Ovary (tissue), 9 donors: ENCODE data around the gene FAM120AOS. TPM values are rescaled to one million over a fixed set of nuclear protein-coding genes. Genes with fewer than 3 reads are reported as not detected.

ENCODE experiments used
- DNase-seq, 5 donors: peaks; one replicate each; pipeline ENCODE4 v3.0.0-alpha.2; 2019 to 2020
- H3K27ac ChIP-seq, 2 donors: fragments of 200-600 bp; one replicate each; pipeline versions ENCODE4 v1.5.1 to v1.8.0; 2019 to 2022
- H3K27me3 ChIP-seq: fragments of 200-600 bp; one replicate; pipeline ENCODE4 v1.8.0; 2022
- H3K36me3 ChIP-seq: fragments of 200-600 bp; sonication (generic); one replicate; pipeline ENCODE4 v1.5.1; 2019
- H3K4me1 ChIP-seq: one replicate; pipeline ENCODE4 v1.8.1; 2013; ENCODE audit warnings: mild to moderate bottlenecking, moderate library complexity; ENCODE audit not compliant: insufficient read depth
- H3K4me3 ChIP-seq: fragments of 200-600 bp; sonication (generic); one replicate; pipeline ENCODE4 v1.5.1; 2017
- H3K9me3 ChIP-seq, 2 donors: fragments of 200-600 bp in 1 of 2; sonication (generic) in 1 of 2; one replicate each; pipeline versions ENCODE4 v1.5.1 to v1.8.1; 2013 to 2019; ENCODE audit warnings: mild to moderate bottlenecking in 1 of 2, moderate library complexity in 1 of 2
- EP300 ChIP-seq: sonication (generic); formaldehyde crosslinking; IDR thresholded peaks from one replicate; pipeline ENCODE4 v1.6.1; 2017; ENCODE audit warnings: antibody characterized with exemption
- POLR2A ChIP-seq: fragments of 450-650 bp; IDR thresholded peaks from one replicate; pipeline ENCODE4 v1.6.1; 2017; ENCODE audit warnings: antibody characterized with exemption, mild to moderate bottlenecking, moderate library complexity
- WGBS, 3 donors: extraction: QIAGEN DNeasy Blood & Tissue Kit in 1 of 3; methylation state at CpG; one replicate each; pipeline versions ENCODE4 v1.1.5 to v1.1.7; 2013 to 2017; 5-methylcytosine and 5-hydroxymethylcytosine counted together
- intact Hi-C, 4 donors: fragments of 100-400 bp; cut with DNase I; formaldehyde crosslinking; loops; one replicate each; pipeline versions ENCODE4 v1.11.0 to v1.15.1; 2022 to 2023
- polyA plus RNA-seq, 2 donors: library from polyadenylated mRNA; stranded (reverse); fragments of 200-250 nt in 1 of 2; fragments of 350-450 nt in 1 of 2; fragmentation: Illumina TruSeq in 1 of 2; extraction: RNeasy Lipid Tissue Mini Kit (QIAGEN cat#74804) in 1 of 2; gene quantifications; one replicate each; pipeline ENCODE4 v1.2.3, GENCODE V29; 2013 to 2014
- total RNA-seq, 7 donors: library from RNA; depleted of rRNA in 2 of 7; stranded (reverse); fragments of >200 nt in 2 of 7; fragmentation: NEBNext Ultra II Directional in 3 of 7; extraction: Animal tissue kit (Norgen Biotek cat#: 25700) in 3 of 7; gene quantifications; one replicate each; pipeline versions ENCODE4 v1.1.0 to v1.2.4, GENCODE V29; 2016 to 2023
- TF ChIP-seq, protein P1 (sequence below), 3 donors: fragments of 450-650 bp in 2 of 3; fragments of 200-600 bp in 1 of 3; IDR thresholded peaks; one replicate each; pipeline versions ENCODE4 v1.5.1 to v1.8.0; 2016 to 2022; ENCODE audit warnings: antibody characterized with exemption in 3 of 3, mild to moderate bottlenecking in 1 of 3
- donor health status: DM: no; HTN: no; CAD: no; lungs with moderate emphysema.
- donor health status: DM: no; HTN: no; CAD: no.
- donor health status: Bipolar disorder and iron deficiency.
- donor health status: DM: yes; HTN: yes; CAD: no.
- donor health status: DM: no; HTN: no; CAD: no.
- donor health status: DM: yes; HTN: yes; CAD: no.

Gene FAM120AOS
- total and polyA plus RNA-seq, 9 donors, result 38.1 to 73.9 (median 40.3) TPM

DNA sequence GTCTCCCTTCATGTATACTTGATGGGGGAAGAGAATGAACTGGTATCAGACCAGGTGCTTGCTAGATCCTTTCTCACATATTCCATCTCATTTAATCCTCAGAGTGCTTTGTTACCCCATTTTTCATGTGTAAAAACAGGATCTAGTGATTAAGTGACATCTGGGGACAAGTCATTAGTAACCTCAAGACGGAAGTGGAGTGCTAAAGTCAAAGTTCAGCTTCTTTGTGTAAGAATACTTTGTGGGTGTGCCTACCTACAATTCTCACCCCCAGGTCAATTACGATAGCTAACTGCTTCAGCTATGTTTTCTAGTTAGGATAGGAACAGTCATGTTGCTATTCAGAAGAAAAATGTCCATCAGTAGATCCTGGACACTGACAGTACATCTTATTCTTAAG is 3.1 kb upstream of the FAM120AOS start:
- Histone ChIP-seq H3K4me3 (no peak overlapping the region), H3K27me3 (no peaks in the 10 kb centered on the region), H3K9me3 (no peaks in the 10 kb centered on the region), H3K36me3 (no peaks in the 10 kb centered on the region), H3K27ac (no peak overlapping the region), H3K4me1 (peaks cover 6% of the 10 kb centered on the region)
- no peak for DNase-seq
- 90 to 94% (median 91%) methylated on average over 2 of the region's 2 CpGs for WGBS, 3 donors
- intact Hi-C loops, result loop anchor here in 3 of 4 donors (10.0 kb wide), 4 partner anchors 58 to 362 kb away; partner anchors contain the start of genes CARD19 (in 1 of the 3) and NINJ1 (in 1 of the 3)
- TF ChIP-seq POLR2A, result no peak
- no peak for TF ChIP-seq EP300
- TF ChIP-seq, protein P1, sequence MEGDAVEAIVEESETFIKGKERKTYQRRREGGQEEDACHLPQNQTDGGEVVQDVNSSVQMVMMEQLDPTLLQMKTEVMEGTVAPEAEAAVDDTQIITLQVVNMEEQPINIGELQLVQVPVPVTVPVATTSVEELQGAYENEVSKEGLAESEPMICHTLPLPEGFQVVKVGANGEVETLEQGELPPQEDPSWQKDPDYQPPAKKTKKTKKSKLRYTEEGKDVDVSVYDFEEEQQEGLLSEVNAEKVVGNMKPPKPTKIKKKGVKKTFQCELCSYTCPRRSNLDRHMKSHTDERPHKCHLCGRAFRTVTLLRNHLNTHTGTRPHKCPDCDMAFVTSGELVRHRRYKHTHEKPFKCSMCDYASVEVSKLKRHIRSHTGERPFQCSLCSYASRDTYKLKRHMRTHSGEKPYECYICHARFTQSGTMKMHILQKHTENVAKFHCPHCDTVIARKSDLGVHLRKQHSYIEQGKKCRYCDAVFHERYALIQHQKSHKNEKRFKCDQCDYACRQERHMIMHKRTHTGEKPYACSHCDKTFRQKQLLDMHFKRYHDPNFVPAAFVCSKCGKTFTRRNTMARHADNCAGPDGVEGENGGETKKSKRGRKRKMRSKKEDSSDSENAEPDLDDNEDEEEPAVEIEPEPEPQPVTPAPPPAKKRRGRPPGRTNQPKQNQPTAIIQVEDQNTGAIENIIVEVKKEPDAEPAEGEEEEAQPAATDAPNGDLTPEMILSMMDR (IDR thresholded peaks at IDR 0.05), result no peak

DNA sequence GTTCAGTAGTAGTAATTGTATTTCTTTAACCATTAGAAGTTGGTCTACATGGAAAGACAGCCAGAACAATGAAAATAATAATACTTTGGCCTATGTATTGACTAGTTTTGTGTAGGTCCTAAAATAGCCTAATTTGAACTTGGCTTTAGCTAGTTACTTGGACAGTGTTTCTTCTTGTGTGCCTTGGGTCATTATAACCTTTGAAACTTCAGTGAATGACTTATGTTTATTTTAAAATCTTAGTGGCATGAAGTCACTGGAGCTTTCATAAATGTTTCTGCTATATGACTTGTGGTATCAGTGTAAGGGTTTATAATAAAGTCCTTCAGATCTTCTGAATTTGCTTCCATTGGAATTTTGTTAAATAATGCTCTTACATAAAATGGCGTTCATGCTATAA is 2.6 kb upstream of the FAM120AOS start:
- Histone ChIP-seq H3K9me3 (no peaks in the 10 kb centered on the region), H3K36me3 (no peaks in the 10 kb centered on the region), H3K4me3 (no peak overlapping the region), H3K27ac (no peak overlapping the region), H3K4me1 (peaks cover 6% of the 10 kb centered on the region), H3K27me3 (no peaks in the 10 kb centered on the region)
- WGBS, 3 donors, result 90 to 98% (median 91%) methylated on average over 1 of the region's 1 CpG
- intact Hi-C loops, result loop anchor here in 3 of 4 donors (10.0 kb wide), 4 partner anchors 59 to 361 kb away; partner anchors contain the start of genes CARD19 (in 1 of the 3) and NINJ1 (in 1 of the 3)
- TF ChIP-seq, protein P1 (IDR thresholded peaks at IDR 0.05), result no peak
- TF ChIP-seq EP300, result no peak
- TF ChIP-seq POLR2A, result no peak
- DNase-seq, result no peak

- intact Hi-C loops, result loop anchor here in 3 of 4 donors (5.0 to 10.0 kb wide), 5 partner anchors 62 to 358 kb away; partner anchors contain the start of genes CARD19 (in 1 of the 3) and NINJ1 (in 1 of the 3)
- 0 to 1% (median 1%) methylated on average over 10 of the region's 10 CpGs for WGBS, 3 donors
- DNase-seq, result peak; percentile 17 to 42 (median 35)
Observed at GRCh38 chr9:93452710-93453046, 703 bp downstream of the FAM120AOS start.

DNA sequence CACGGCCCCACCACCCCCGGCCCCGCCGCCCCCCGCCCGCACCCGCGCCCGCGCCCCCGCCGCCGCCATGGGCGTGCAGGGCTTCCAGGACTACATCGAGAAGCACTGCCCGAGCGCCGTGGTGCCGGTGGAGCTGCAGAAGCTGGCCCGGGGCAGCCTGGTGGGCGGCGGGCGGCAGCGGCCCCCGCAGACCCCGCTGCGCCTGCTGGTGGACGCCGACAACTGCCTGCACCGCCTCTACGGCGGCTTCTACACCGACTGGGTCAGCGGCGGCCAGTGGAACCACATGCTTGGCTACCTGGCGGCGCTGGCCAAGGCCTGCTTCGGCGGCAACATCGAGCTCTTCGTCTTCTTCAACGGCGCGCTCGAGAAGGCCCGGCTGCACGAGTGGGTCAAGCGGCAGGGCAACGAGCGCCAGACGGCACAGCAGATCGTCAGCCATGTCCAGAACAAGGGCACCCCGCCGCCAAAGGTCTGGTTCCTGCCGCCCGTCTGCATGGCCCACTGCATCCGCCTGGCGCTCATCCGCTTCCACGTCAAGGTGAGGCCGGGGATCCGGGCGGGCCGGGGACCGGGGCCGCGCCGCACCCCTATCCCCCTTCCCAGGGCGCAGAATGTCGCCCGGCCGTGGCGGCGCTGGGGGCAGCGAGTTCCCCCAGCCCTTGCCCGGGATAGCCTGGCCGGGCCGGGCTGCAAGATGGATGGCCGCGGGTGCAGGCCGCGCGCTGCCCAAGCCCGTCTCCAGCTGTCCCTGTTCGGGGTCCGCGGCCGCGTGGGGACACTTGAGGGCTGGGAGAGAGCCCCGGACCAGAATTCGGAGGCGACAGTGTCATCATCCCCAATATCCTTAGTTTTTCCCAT is 1.3 kb downstream of the FAM120AOS start:
- H3K27me3 ChIP-seq, result no peaks in the 10 kb centered on the region
- H3K4me1 ChIP-seq, result peaks cover 8% of the 10 kb centered on the region
- peak; percentile 36 to 70 (median 55) for DNase-seq
- H3K27ac ChIP-seq, result peak overlapping the region; percentile 71 to 86
- peak overlapping the region; percentile 89 for H3K4me3 ChIP-seq
- no peak for TF ChIP-seq EP300
- TF ChIP-seq, protein P1 (IDR thresholded peaks at IDR 0.05), result peak in 2 of 3 donors; percentile 11 to 46
- H3K9me3 ChIP-seq, result no peaks in the 10 kb centered on the region
- H3K36me3 ChIP-seq, result no peaks in the 10 kb centered on the region
- 1% methylated on average over 28 to 92 of the region's 92 CpGs for WGBS, 3 donors
- intact Hi-C loops, result loop anchor here in 3 of 4 donors (2.0 to 10.0 kb wide), 6 partner anchors 63 to 357 kb away; partner anchors contain the start of genes CARD19 (in 1 of the 3) and NINJ1 (in 1 of the 3)

More at GRCh38 chr9:93452710-93453046, 703 bp downstream of the FAM120AOS start:
- no peaks in the 10 kb centered on the region for H3K27me3 ChIP-seq
- H3K36me3 ChIP-seq, result no peaks in the 10 kb centered on the region
- TF ChIP-seq, protein P1 (IDR thresholded peaks at IDR 0.05), result no peak
- TF ChIP-seq POLR2A, result no peak
- no peak for TF ChIP-seq EP300
- H3K4me3 ChIP-seq, result peak overlapping the region; percentile 89
- no peaks in the 10 kb centered on the region for H3K9me3 ChIP-seq
- H3K27ac ChIP-seq, result peak overlapping the region; percentile 71 to 86
- peaks cover 8% of the 10 kb centered on the region for H3K4me1 ChIP-seq
